GM23338 (cell line): ENCODE measurements around the gene CAMSAP3.

Experiments used
- CREB1 ChIP-seq: fragments of 250-450 bp; sonication (Bioruptor Pico); IDR thresholded peaks from 2 replicates; pipeline ENCODE4 v1.5.0; 2020; ENCODE audit warnings: low read depth, mild to moderate bottlenecking, moderate library complexity
- CTCF ChIP-seq, 2 experiments: fragments of 200-600 bp in 1 of 2; sonication (generic) in 1 of 2; conservative IDR thresholded peaks; 2 replicates each; pipeline versions ENCODE4 v1.5.1 to v1.6.1; 2016 to 2017; ENCODE audit warnings: antibody characterized with exemption in 2 of 2, low read depth in 2 of 2, mild to moderate bottlenecking in 2 of 2, moderate library complexity in 1 of 2
- ETS1 ChIP-seq: IDR thresholded peaks from 2 replicates; pipeline ENCODE4 v1.6.1; 2016; ENCODE audit warnings: antibody characterized with exemption
- EZH2 ChIP-seq: fragments of 200-600 bp; sonication (generic); IDR thresholded peaks from one replicate; pipeline ENCODE4 v1.8.0; 2017; ENCODE audit warnings: antibody characterized with exemption, mild to moderate bottlenecking, low read depth; ENCODE audit not compliant: unreplicated experiment
- EZH2phosphoT487 ChIP-seq: fragments of 200-600 bp; sonication (generic); IDR thresholded peaks from one replicate; pipeline ENCODE4 v1.8.1; 2018; ENCODE audit warnings: antibody characterized with exemption; ENCODE audit not compliant: unreplicated experiment
- NANOG ChIP-seq: IDR thresholded peaks from 2 replicates; pipeline ENCODE4 v1.6.1; 2016; ENCODE audit warnings: antibody characterized with exemption, borderline replicate concordance
- POLR2AphosphoS5 ChIP-seq: IDR thresholded peaks from 2 replicates; pipeline ENCODE4 v1.6.1; 2016; ENCODE audit warnings: antibody characterized with exemption, low read depth
- REST ChIP-seq: IDR thresholded peaks from one replicate; pipeline ENCODE4 v1.6.1; 2018; ENCODE audit warnings: antibody characterized with exemption; ENCODE audit not compliant: unreplicated experiment
- STAT1 ChIP-seq: IDR thresholded peaks from one replicate; pipeline ENCODE4 v1.6.1; 2016; ENCODE audit warnings: antibody characterized with exemption; ENCODE audit not compliant: unreplicated experiment
- ZNF114 ChIP-seq: fragments of 250-450 bp; sonication (Bioruptor Pico); IDR thresholded peaks from 2 replicates; pipeline ENCODE4 v1.5.0; 2020; ENCODE audit warnings: mild to moderate bottlenecking, moderate library complexity
- ZNF331 ChIP-seq: fragments of 250-450 bp; sonication (Bioruptor Pico); IDR thresholded peaks from 2 replicates; pipeline ENCODE4 v1.5.0; 2020; ENCODE audit warnings: low read depth, mild to moderate bottlenecking, moderate library complexity
- ZNF462 ChIP-seq: fragments of 250-450 bp; sonication (Bioruptor Pico); IDR thresholded peaks from 2 replicates; pipeline ENCODE4 v1.5.0; 2020; ENCODE audit warnings: mild to moderate bottlenecking, moderate library complexity

- TF ChIP-seq CTCF (conservative IDR thresholded peaks at IDR 0.05; ENCODE audit: low read depth in 2 of 2) (no peak), EZH2 (no peak), EZH2phosphoT487 (no peak), CREB1 (CRISPR knock-in tag) (no peak), POLR2AphosphoS5 (no peak), STAT1 (no peak), REST (no peak), ETS1 (no peak), NANOG (no peak), ZNF331 (CRISPR knock-in tag) (no peak), ZNF462 (CRISPR knock-in tag) (no peak), ZNF114 (CRISPR knock-in tag) (no peak)
These were observed 10.6 kb downstream of the CAMSAP3 start for GRCh38 chr19:7606289-7606688.
